WTC11 (cell line): Measurements from ENCODE around the gene RBM47. TPM values are rescaled to one million over a fixed set of nuclear protein-coding genes. Genes with fewer than 3 reads are reported as not detected.

Experiments used
- ATAC-seq: fragments of 200-7000 bp; cut with Tn5 transposase; 2 replicates; pipeline ENCODE4 v1.10.0; 2021; ENCODE audit warnings: mild to moderate bottlenecking, moderate library complexity
- CTCF ChIA-PET: fragments of 300-600 bp; sonication (Branson Sonifier 250); formaldehyde crosslinking; loops from one replicate; lab custom pipeline; 2021; ENCODE audit warnings: antibody characterized with exemption; lab: Charles Lee
- POLR2A ChIA-PET: fragments of 350-600 bp; sonication (Branson Sonifier 250); formaldehyde crosslinking; loops from one replicate; lab custom pipeline; 2021; ENCODE audit warnings: antibody characterized with exemption; lab: Charles Lee
- DNase-seq: peaks from one replicate; pipeline ENCODE4 v3.0.0; 2021; ENCODE audit warnings: low spot score
- H3K27ac Mint-ChIP-seq: 2 replicates; pipeline ENCODE4 v1.8.0; 2021; ENCODE audit warnings: mixed read lengths
- H3K27me3 Mint-ChIP-seq: 2 replicates; pipeline ENCODE4 v1.8.0; 2021; ENCODE audit warnings: low read depth, mild to moderate bottlenecking, moderate library complexity, mixed read lengths
- H3K36me3 Mint-ChIP-seq: 2 replicates; pipeline ENCODE4 v1.8.0; 2021; ENCODE audit warnings: mixed read lengths
- H3K4me1 Mint-ChIP-seq: 2 replicates; pipeline ENCODE4 v1.8.0; 2022; ENCODE audit warnings: mixed read lengths
- H3K4me3 Mint-ChIP-seq: 2 replicates; pipeline ENCODE4 v1.8.0; 2021; ENCODE audit warnings: mild to moderate bottlenecking, moderate library complexity, mixed read lengths
- H3K9me3 Mint-ChIP-seq: 2 replicates; pipeline ENCODE4 v1.8.0; 2021; ENCODE audit warnings: mixed read lengths
- CREM ChIP-seq: sonication (generic); formaldehyde crosslinking; IDR thresholded peaks from 2 replicates; pipeline ENCODE4 v1.8.1; 2022; ENCODE audit warnings: mild to moderate bottlenecking, missing genetic modification reagents, moderate library complexity
- EMX1 ChIP-seq: fragments of 250-450 bp; sonication (Bioruptor Pico); IDR thresholded peaks from 2 replicates; pipeline ENCODE4 v1.8.0; 2021; ENCODE audit warnings: mild to moderate bottlenecking
- ERG ChIP-seq: fragments of 250-450 bp; sonication (Bioruptor Pico); IDR thresholded peaks from 2 replicates; pipeline ENCODE4 v1.8.0; 2021; ENCODE audit warnings: mild to moderate bottlenecking
- ESRRA ChIP-seq: sonication (generic); formaldehyde crosslinking; IDR thresholded peaks from 2 replicates; pipeline ENCODE4 v1.8.1; 2022; ENCODE audit warnings: mild to moderate bottlenecking, missing genetic modification reagents, borderline replicate concordance
- FOXJ3 ChIP-seq: sonication (generic); formaldehyde crosslinking; IDR thresholded peaks from 2 replicates; pipeline ENCODE4 v1.9.0; 2021; ENCODE audit warnings: missing genetic modification reagents, mild to moderate bottlenecking, borderline replicate concordance
- FOXK1 ChIP-seq: sonication (generic); formaldehyde crosslinking; IDR thresholded peaks from 2 replicates; pipeline ENCODE4 v1.8.0; 2022; ENCODE audit warnings: mild to moderate bottlenecking, moderate library complexity, missing genetic modification reagents
- GTF2I ChIP-seq: fragments of 250-450 bp; sonication (Bioruptor Pico); conservative IDR thresholded peaks from 2 replicates; pipeline ENCODE4 v1.4.0; 2021; ENCODE audit warnings: mild to moderate bottlenecking
- HMGA2 ChIP-seq: fragments of 250-450 bp; sonication (Bioruptor Pico); IDR thresholded peaks from 2 replicates; pipeline ENCODE4 v1.4.0; 2021; ENCODE audit warnings: mild to moderate bottlenecking, moderate library complexity
- JAZF1 ChIP-seq: fragments of 250-450 bp; sonication (Bioruptor Pico); IDR thresholded peaks from 2 replicates; pipeline ENCODE4 v1.9.0; 2021; ENCODE audit warnings: moderate library complexity, mild to moderate bottlenecking, inconsistent platforms
- NFE2L1 ChIP-seq: sonication (generic); formaldehyde crosslinking; IDR thresholded peaks from 2 replicates; pipeline ENCODE4 v1.8.1; 2023; ENCODE audit warnings: missing genetic modification reagents
- NFYB ChIP-seq: sonication (generic); formaldehyde crosslinking; conservative IDR thresholded peaks from 2 replicates; pipeline ENCODE4 v1.8.0; 2022; ENCODE audit warnings: low read depth, missing genetic modification reagents
- NR1H2 ChIP-seq: sonication (generic); formaldehyde crosslinking; IDR thresholded peaks from 2 replicates; pipeline ENCODE4 v1.9.0; 2021; ENCODE audit warnings: mild to moderate bottlenecking, moderate library complexity, missing genetic modification reagents
- SMAD4 ChIP-seq: sonication (generic); formaldehyde crosslinking; IDR thresholded peaks from 2 replicates; pipeline ENCODE4 v1.8.0; 2022; ENCODE audit warnings: mild to moderate bottlenecking, missing genetic modification reagents
- SP1 ChIP-seq: sonication (generic); formaldehyde crosslinking; conservative IDR thresholded peaks from 2 replicates; pipeline ENCODE4 v1.8.1; 2022; ENCODE audit warnings: missing genetic modification reagents
- USF1 ChIP-seq: sonication (generic); formaldehyde crosslinking; IDR thresholded peaks from 2 replicates; pipeline ENCODE4 v1.8.0; 2022; ENCODE audit warnings: mild to moderate bottlenecking, missing genetic modification reagents
- USF2 ChIP-seq: sonication (generic); formaldehyde crosslinking; IDR thresholded peaks from 2 replicates; pipeline ENCODE4 v1.8.1; 2023; ENCODE audit warnings: mild to moderate bottlenecking, missing genetic modification reagents, moderate library complexity
- ZBTB21 ChIP-seq: sonication (generic); formaldehyde crosslinking; IDR thresholded peaks from 2 replicates; pipeline ENCODE4 v1.8.1; 2023; ENCODE audit warnings: mild to moderate bottlenecking, missing genetic modification reagents, borderline replicate concordance
- ZNF121 ChIP-seq: sonication (generic); formaldehyde crosslinking; IDR thresholded peaks from 2 replicates; pipeline ENCODE4 v1.8.0; 2023; ENCODE audit warnings: missing genetic modification reagents
- ZNF138 ChIP-seq: sonication (generic); formaldehyde crosslinking; conservative IDR thresholded peaks from 2 replicates; pipeline ENCODE4 v1.8.1; 2022; ENCODE audit warnings: mild to moderate bottlenecking, moderate library complexity, missing genetic modification reagents
- ZNF232 ChIP-seq: sonication (generic); formaldehyde crosslinking; IDR thresholded peaks from 2 replicates; pipeline ENCODE4 v1.8.0; 2022; ENCODE audit warnings: mild to moderate bottlenecking, missing genetic modification reagents
- ZNF416 ChIP-seq: fragments of 250-450 bp; sonication (Bioruptor Pico); IDR thresholded peaks from 2 replicates; pipeline ENCODE4 v1.9.0; 2021; ENCODE audit warnings: mild to moderate bottlenecking, inconsistent platforms
- total RNA-seq: library from RNA; stranded (reverse); gene quantifications from 3 replicates; pipeline ENCODE4 v1.2.3, GENCODE V29; 2021
- TF ChIP-seq, protein P1 (sequence below): sonication (generic); formaldehyde crosslinking; IDR thresholded peaks from 2 replicates; pipeline ENCODE4 v1.8.0; 2023; ENCODE audit warnings: missing genetic modification reagents
- TF ChIP-seq, protein P2 (sequence below): sonication (generic); formaldehyde crosslinking; IDR thresholded peaks from 2 replicates; pipeline ENCODE4 v1.8.0; 2022; ENCODE audit warnings: mild to moderate bottlenecking, missing genetic modification reagents
- TF ChIP-seq, protein P3 (sequence below): sonication (generic); formaldehyde crosslinking; conservative IDR thresholded peaks from 2 replicates; pipeline ENCODE4 v1.8.1; 2023; ENCODE audit warnings: mild to moderate bottlenecking, low read depth, missing genetic modification reagents, moderate library complexity
- TF ChIP-seq, protein P4 (sequence below): sonication (generic); formaldehyde crosslinking; IDR thresholded peaks from 2 replicates; pipeline ENCODE4 v1.8.1; 2022; ENCODE audit warnings: low read depth, mild to moderate bottlenecking, moderate library complexity, missing genetic modification reagents, borderline replicate concordance

RBM47 gene
- total RNA-seq, 1 experiment from 2014 or later = 97.9 TPM

GRCh38 chr4:40425799-40426574, 203.7 kb downstream of the RBM47 start:
- DNase-seq = no peak
- H3K27ac Mint-ChIP-seq = no peak overlapping the region; the same call in 1 of the 2 replicates
- no peaks in the 10 kb centered on the region for H3K27me3 Mint-ChIP-seq
- H3K9me3 Mint-ChIP-seq = no peaks in the 10 kb centered on the region
- H3K36me3 Mint-ChIP-seq = peaks cover 64% of the 10 kb centered on the region
- peak; percentile 62 for ATAC-seq
- TF ChIP-seq ZBTB21 (no peak), USF1 (CRISPR knock-in tag) (no peak), NFYB (CRISPR knock-in tag) (no peak), NR1H2 (CRISPR knock-in tag) (no peak), GTF2I (no peak), CREM (CRISPR knock-in tag) (no peak), ZNF121 (no peak), FOXK1 (CRISPR knock-in tag) (no peak), SMAD4 (CRISPR knock-in tag) (no peak), JAZF1 (CRISPR knock-in tag) (no peak), SP1 (CRISPR knock-in tag) (no peak), USF2 (CRISPR knock-in tag) (no peak)
- TF ChIP-seq, protein P1, sequence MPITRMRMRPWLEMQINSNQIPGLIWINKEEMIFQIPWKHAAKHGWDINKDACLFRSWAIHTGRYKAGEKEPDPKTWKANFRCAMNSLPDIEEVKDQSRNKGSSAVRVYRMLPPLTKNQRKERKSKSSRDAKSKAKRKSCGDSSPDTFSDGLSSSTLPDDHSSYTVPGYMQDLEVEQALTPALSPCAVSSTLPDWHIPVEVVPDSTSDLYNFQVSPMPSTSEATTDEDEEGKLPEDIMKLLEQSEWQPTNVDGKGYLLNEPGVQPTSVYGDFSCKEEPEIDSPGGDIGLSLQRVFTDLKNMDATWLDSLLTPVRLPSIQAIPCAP = no peak
- TF ChIP-seq, protein P2, sequence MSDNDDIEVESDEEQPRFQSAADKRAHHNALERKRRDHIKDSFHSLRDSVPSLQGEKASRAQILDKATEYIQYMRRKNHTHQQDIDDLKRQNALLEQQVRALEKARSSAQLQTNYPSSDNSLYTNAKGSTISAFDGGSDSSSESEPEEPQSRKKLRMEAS = no peak
- ChIA-PET CTCF (no interaction called here), POLR2A (no interaction called here)
- no peak overlapping the region for H3K4me3 Mint-ChIP-seq
- H3K4me1 Mint-ChIP-seq = no peaks in the 10 kb centered on the region

DNA sequence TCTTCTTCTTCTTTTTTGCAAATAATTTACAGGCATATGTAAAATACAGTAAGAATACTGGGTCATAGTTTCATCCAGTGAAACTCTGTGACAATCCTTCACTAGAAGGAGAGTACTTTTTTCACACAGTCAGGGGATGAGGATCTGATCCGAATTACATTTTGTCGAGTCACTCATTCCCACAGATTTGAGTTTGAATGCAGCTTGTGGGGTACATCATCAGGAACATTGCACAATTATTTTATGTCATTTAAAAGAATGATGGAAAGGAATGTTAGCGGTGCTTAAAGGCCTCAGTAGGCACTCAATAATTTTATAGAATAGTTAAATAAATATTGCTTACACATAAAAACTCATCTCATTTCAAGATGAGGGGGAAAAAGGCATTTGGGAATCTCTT, 205.9 kb downstream of the RBM47 start:
- ATAC-seq (no peak), DNase-seq (no peak)
- POLR2A ChIA-PET = no interaction called here
- Mint-ChIP-seq H3K4me3 (no peak overlapping the region), H3K4me1 (no peaks in the 10 kb centered on the region), H3K27me3 (peaks cover 3% of the 10 kb centered on the region; the same call in 1 of the 2 replicates), H3K36me3 (peaks cover 56% of the 10 kb centered on the region), H3K9me3 (peaks cover 9% of the 10 kb centered on the region), H3K27ac (peak overlapping the region; percentile 78)
- CTCF ChIA-PET = no interaction called here
- TF ChIP-seq ZNF232 (no peak), USF1 (CRISPR knock-in tag) (no peak), ERG (CRISPR knock-in tag) (no peak), EMX1 (no peak), FOXJ3 (CRISPR knock-in tag) (no peak), ZNF138 (no peak), FOXK1 (CRISPR knock-in tag) (no peak), HMGA2 (CRISPR knock-in tag) (no peak), NFE2L1 (no peak), ESRRA (CRISPR knock-in tag) (no peak), ZNF416 (CRISPR knock-in tag) (no peak)
- TF ChIP-seq, protein P3, sequence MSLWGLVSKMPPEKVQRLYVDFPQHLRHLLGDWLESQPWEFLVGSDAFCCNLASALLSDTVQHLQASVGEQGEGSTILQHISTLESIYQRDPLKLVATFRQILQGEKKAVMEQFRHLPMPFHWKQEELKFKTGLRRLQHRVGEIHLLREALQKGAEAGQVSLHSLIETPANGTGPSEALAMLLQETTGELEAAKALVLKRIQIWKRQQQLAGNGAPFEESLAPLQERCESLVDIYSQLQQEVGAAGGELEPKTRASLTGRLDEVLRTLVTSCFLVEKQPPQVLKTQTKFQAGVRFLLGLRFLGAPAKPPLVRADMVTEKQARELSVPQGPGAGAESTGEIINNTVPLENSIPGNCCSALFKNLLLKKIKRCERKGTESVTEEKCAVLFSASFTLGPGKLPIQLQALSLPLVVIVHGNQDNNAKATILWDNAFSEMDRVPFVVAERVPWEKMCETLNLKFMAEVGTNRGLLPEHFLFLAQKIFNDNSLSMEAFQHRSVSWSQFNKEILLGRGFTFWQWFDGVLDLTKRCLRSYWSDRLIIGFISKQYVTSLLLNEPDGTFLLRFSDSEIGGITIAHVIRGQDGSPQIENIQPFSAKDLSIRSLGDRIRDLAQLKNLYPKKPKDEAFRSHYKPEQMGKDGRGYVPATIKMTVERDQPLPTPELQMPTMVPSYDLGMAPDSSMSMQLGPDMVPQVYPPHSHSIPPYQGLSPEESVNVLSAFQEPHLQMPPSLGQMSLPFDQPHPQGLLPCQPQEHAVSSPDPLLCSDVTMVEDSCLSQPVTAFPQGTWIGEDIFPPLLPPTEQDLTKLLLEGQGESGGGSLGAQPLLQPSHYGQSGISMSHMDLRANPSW (CRISPR knock-in tag) = no peak
- TF ChIP-seq, protein P4, sequence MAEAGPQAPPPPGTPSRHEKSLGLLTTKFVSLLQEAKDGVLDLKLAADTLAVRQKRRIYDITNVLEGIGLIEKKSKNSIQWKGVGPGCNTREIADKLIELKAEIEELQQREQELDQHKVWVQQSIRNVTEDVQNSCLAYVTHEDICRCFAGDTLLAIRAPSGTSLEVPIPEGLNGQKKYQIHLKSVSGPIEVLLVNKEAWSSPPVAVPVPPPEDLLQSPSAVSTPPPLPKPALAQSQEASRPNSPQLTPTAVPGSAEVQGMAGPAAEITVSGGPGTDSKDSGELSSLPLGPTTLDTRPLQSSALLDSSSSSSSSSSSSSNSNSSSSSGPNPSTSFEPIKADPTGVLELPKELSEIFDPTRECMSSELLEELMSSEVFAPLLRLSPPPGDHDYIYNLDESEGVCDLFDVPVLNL (CRISPR knock-in tag) = no peak
- TF ChIP-seq, protein P1 = no peak
